Suprapubic skin (tissue), 4 donors: Measurements from ENCODE around the gene EXOC3L4. TPM values are rescaled to one million over a fixed set of nuclear protein-coding genes. Genes with fewer than 3 reads are reported as not detected.

Experiments
- DNase-seq, 2 donors: peaks; one replicate each; pipeline ENCODE4 v3.0.0-alpha.2; 2019; ENCODE audit warnings: low spot score in 2 of 2
- H3K27ac ChIP-seq: fragments of 200-600 bp; sonication (generic); one replicate; pipeline ENCODE4 v1.5.1; 2019
- H3K27me3 ChIP-seq: fragments of 200-600 bp; sonication (generic); one replicate; pipeline ENCODE4 v1.5.1; 2019
- H3K36me3 ChIP-seq: fragments of 200-600 bp; sonication (generic); one replicate; pipeline ENCODE4 v1.5.1; 2019
- H3K4me1 ChIP-seq: fragments of 200-600 bp; sonication (generic); one replicate; pipeline ENCODE4 v1.5.1; 2019
- H3K4me3 ChIP-seq: fragments of 200-600 bp; sonication (generic); one replicate; pipeline ENCODE4 v1.5.1; 2019; ENCODE audit warnings: mild to moderate bottlenecking
- H3K9me3 ChIP-seq: fragments of 200-600 bp; sonication (generic); one replicate; pipeline ENCODE4 v1.5.1; 2019
- EP300 ChIP-seq: sonication (generic); formaldehyde crosslinking; IDR thresholded peaks from one replicate; pipeline ENCODE4 v1.6.1; 2017; ENCODE audit warnings: antibody characterized with exemption
- POLR2A ChIP-seq, 2 donors: fragments of 450-650 bp; IDR thresholded peaks; one replicate each; pipeline ENCODE4 v1.6.1; 2017; ENCODE audit warnings: antibody characterized with exemption in 2 of 2, mild to moderate bottlenecking in 2 of 2, moderate library complexity in 2 of 2
- POLR2AphosphoS5 ChIP-seq, 3 donors: sonication (generic); formaldehyde crosslinking; IDR thresholded peaks; one replicate each; pipeline ENCODE4 v1.6.1; 2017; ENCODE audit warnings: antibody characterized with exemption in 3 of 3
- WGBS: methylation state at CpG from one replicate; pipeline ENCODE4 v1.1.5; 2018; 5-methylcytosine and 5-hydroxymethylcytosine counted together
- total RNA-seq, 4 donors: library from RNA; depleted of rRNA; stranded (reverse); fragments of >200 nt; gene quantifications; one replicate each; pipeline ENCODE4 v1.1.0, GENCODE V29; 2016
- TF ChIP-seq, protein P1 (sequence below), 2 donors: fragments of 200-600 bp in 1 of 2; fragments of 450-650 bp in 1 of 2; sonication (generic) in 1 of 2; IDR thresholded peaks; one replicate each; pipeline ENCODE4 v1.5.1; 2016 to 2019; ENCODE audit warnings: antibody characterized with exemption in 2 of 2, mild to moderate bottlenecking in 1 of 2, moderate library complexity in 1 of 2

Gene EXOC3L4
- total RNA-seq, 4 donors from 2014 or later, result 1.5 TPM; not detected in 3

DNA sequence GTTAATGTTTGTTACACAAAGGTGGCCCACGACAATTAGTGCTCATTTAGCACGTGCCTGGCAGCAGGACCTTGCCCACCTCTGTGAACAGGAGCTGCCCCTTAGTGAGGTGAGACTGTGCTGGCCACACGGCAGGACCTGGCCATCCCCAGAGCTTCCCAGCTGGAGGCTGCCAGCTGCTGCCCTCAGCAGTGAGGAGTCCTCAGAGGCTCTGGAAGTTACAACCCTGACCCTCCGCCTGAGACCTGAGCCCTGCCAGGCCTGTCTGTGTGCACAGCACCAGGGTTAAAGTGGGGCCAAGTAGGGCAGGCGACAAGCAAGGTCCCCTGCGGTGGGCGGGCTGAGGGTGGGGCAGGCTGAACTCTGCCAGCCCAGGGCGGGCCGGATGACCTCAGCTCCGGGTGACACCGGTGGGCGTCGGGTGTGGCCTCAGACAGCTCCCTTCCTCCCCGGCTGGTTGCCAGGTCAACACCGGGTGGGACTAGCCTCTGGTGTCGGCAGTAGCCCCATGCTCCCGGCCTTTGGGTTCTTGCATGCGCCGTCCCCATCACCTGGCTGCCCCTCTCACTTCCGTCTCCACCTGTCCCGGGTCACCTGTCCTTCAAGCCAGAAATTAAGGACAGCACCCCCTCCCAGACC, 19.7 kb upstream of the EXOC3L4 start:
- Histone ChIP-seq H3K27me3 (no peaks in the 10 kb centered on the region), H3K36me3 (no peaks in the 10 kb centered on the region), H3K4me1 (peaks cover 52% of the 10 kb centered on the region), H3K9me3 (no peaks in the 10 kb centered on the region), H3K27ac (peak overlapping the region; percentile 87), H3K4me3 (peak overlapping the region; percentile 47)
- TF ChIP-seq, protein P1, sequence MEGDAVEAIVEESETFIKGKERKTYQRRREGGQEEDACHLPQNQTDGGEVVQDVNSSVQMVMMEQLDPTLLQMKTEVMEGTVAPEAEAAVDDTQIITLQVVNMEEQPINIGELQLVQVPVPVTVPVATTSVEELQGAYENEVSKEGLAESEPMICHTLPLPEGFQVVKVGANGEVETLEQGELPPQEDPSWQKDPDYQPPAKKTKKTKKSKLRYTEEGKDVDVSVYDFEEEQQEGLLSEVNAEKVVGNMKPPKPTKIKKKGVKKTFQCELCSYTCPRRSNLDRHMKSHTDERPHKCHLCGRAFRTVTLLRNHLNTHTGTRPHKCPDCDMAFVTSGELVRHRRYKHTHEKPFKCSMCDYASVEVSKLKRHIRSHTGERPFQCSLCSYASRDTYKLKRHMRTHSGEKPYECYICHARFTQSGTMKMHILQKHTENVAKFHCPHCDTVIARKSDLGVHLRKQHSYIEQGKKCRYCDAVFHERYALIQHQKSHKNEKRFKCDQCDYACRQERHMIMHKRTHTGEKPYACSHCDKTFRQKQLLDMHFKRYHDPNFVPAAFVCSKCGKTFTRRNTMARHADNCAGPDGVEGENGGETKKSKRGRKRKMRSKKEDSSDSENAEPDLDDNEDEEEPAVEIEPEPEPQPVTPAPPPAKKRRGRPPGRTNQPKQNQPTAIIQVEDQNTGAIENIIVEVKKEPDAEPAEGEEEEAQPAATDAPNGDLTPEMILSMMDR (IDR thresholded peaks at IDR 0.05), result no peak
- TF ChIP-seq POLR2A (IDR thresholded peaks at IDR 0.05) (no peak), EP300 (no peak), POLR2AphosphoS5 (IDR thresholded peaks at IDR 0.05) (no peak)
- peak; percentile 90 to 94 for DNase-seq
- 27% methylated on average over 3 of the region's 21 CpGs for WGBS

GRCh38 chr14:103078420-103078749, 16.1 kb upstream of the EXOC3L4 start:
- TF ChIP-seq, protein P1 (IDR thresholded peaks at IDR 0.05), result peak; percentile 68 to 85
- TF ChIP-seq POLR2A (IDR thresholded peaks at IDR 0.05), result no peak
- WGBS, result 11% methylated on average over 9 of the region's 9 CpGs
- DNase-seq, result peak; percentile 87 to 94

GRCh38 chr14:103078860-103079587, 15.5 kb upstream of the EXOC3L4 start:
- Histone ChIP-seq H3K36me3 (no peaks in the 10 kb centered on the region), H3K9me3 (no peaks in the 10 kb centered on the region), H3K4me3 (no peak overlapping the region), H3K27me3 (peaks cover 6% of the 10 kb centered on the region), H3K27ac (no peak overlapping the region), H3K4me1 (peaks cover 21% of the 10 kb centered on the region)
- DNase-seq, result no peak
- 70% methylated on average over 9 of the region's 11 CpGs for WGBS
- TF ChIP-seq EP300 (no peak), POLR2A (IDR thresholded peaks at IDR 0.05) (no peak), POLR2AphosphoS5 (IDR thresholded peaks at IDR 0.05) (no peak)
- TF ChIP-seq, protein P1 (IDR thresholded peaks at IDR 0.05), result no peak

More at GRCh38 chr14:103078420-103078749, 16.1 kb upstream of the EXOC3L4 start:
- H3K27ac ChIP-seq, result no peak overlapping the region
- H3K4me3 ChIP-seq, result no peak overlapping the region
- H3K9me3 ChIP-seq, result no peaks in the 10 kb centered on the region
- H3K27me3 ChIP-seq, result peaks cover 3% of the 10 kb centered on the region
- H3K36me3 ChIP-seq, result no peaks in the 10 kb centered on the region
- peaks cover 25% of the 10 kb centered on the region for H3K4me1 ChIP-seq

DNA sequence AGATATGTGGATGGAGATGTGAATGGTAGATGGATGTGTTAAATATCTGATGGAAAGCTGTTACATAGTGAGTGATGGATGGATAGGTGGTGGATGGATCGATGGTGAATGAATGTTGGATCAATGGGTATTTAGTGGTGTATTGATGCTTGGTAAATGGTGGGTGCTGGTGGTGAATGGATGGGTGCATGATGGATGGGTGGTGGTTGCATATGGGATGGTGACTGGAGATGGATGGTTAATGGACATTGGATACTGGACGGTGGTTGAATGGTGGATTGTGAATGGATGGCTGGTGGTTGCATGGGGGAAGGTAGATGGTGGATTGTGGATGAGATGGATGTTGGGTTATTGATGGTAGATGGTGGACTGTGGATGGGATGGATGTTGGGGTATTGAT, 12.6 kb upstream of the EXOC3L4 start:
- Histone ChIP-seq H3K9me3 (no peaks in the 10 kb centered on the region), H3K27me3 (peaks cover 29% of the 10 kb centered on the region), H3K4me3 (no peak overlapping the region), H3K4me1 (peaks cover 7% of the 10 kb centered on the region), H3K27ac (no peak overlapping the region), H3K36me3 (no peaks in the 10 kb centered on the region)
- WGBS, result 94% methylated on average over 2 of the region's 2 CpGs
- no peak for TF ChIP-seq POLR2A (IDR thresholded peaks at IDR 0.05)
- TF ChIP-seq, protein P1 (IDR thresholded peaks at IDR 0.05), result no peak
- no peak for TF ChIP-seq EP300
- TF ChIP-seq POLR2AphosphoS5 (IDR thresholded peaks at IDR 0.05), result no peak
- DNase-seq, result no peak
